Keratinocyte (primary cell): ENCODE measurements around the gene ZNF141. TPM values are rescaled to one million over a fixed set of nuclear protein-coding genes. Genes with fewer than 3 reads are reported as not detected.

ENCODE experiments used
- DNase-seq: peaks from one replicate; pipeline ENCODE4 v3.0.0-alpha.2; 2011; ENCODE audit warnings: low read depth, missing footprints, low spot score
- FAIRE-seq: peaks from 2 replicates; lab custom pipeline; 2011; peaks lifted over from hg19 to GRCh38; lab: Jason Lieb, UNC
- H2AFZ ChIP-seq: 2 replicates; pipeline ENCODE4 v1.6.0; 2012; ENCODE audit warnings: low read length, control low read depth, inconsistent platforms; ENCODE audit not compliant: control insufficient read depth
- H3K27ac ChIP-seq: 2 replicates; pipeline ENCODE4 v1.5.1; 2011; ENCODE audit warnings: low read length; ENCODE audit not compliant: control insufficient read depth, insufficient read depth
- H3K27me3 ChIP-seq: 3 replicates; pipeline ENCODE4 v1.6.0; 2011; ENCODE audit warnings: low read length; ENCODE audit not compliant: control insufficient read depth, insufficient read depth; ENCODE audit errors: extremely low read depth
- H3K36me3 ChIP-seq, 2 experiments: 2 replicates in 1 of 2; 3 replicates in 1 of 2; pipeline ENCODE4 v1.5.1; 2011; ENCODE audit warnings: low read length in 2 of 2, mild to moderate bottlenecking in 1 of 2; ENCODE audit not compliant: control insufficient read depth in 2 of 2, insufficient read depth in 2 of 2; ENCODE audit errors: extremely low read depth in 1 of 2
- H3K4me1 ChIP-seq: 3 replicates; pipeline ENCODE4 v1.5.1; 2011; ENCODE audit warnings: low read length; ENCODE audit not compliant: control insufficient read depth, insufficient read depth; ENCODE audit errors: extremely low read depth
- H3K4me2 ChIP-seq: 3 replicates; pipeline ENCODE4 v1.6.0; 2011; ENCODE audit warnings: low read depth, low read length; ENCODE audit not compliant: control insufficient read depth, insufficient read depth; ENCODE audit errors: extremely low read depth
- H3K4me3 ChIP-seq, 3 experiments: fragments of 200-600 bp in 1 of 3; sonication (generic) in 1 of 3; 2 replicates in 2 of 3; 3 replicates in 1 of 3; pipeline ENCODE4 v1.5.1; 2011 to 2016; ENCODE audit warnings: low read length in 3 of 3, mild to moderate bottlenecking in 3 of 3, control low read depth in 2 of 3, inconsistent platforms in 1 of 3, low read depth in 1 of 3, mixed read lengths in 1 of 3, mixed run types in 1 of 3, moderate library complexity in 1 of 3; ENCODE audit not compliant: control insufficient read depth in 2 of 3, insufficient read depth in 2 of 3; ENCODE audit errors: extremely low read depth in 1 of 3
- H3K79me2 ChIP-seq: 2 replicates; pipeline ENCODE4 v1.6.0; 2012; ENCODE audit warnings: low read length; ENCODE audit not compliant: control insufficient read depth, insufficient read depth
- H3K9ac ChIP-seq: 3 replicates; pipeline ENCODE4 v1.6.0; 2011; ENCODE audit warnings: low read length; ENCODE audit not compliant: control insufficient read depth, insufficient read depth; ENCODE audit errors: extremely low read depth
- H3K9me1 ChIP-seq: 3 replicates; pipeline ENCODE4 v1.6.0; 2011; ENCODE audit warnings: low read length; ENCODE audit not compliant: control insufficient read depth, insufficient read depth; ENCODE audit errors: extremely low read depth
- H3K9me3 ChIP-seq: 2 replicates; pipeline ENCODE4 v1.5.1; 2012; ENCODE audit warnings: low read depth, low read length; ENCODE audit not compliant: control insufficient read depth
- H4K20me1 ChIP-seq: 3 replicates; pipeline ENCODE4 v1.6.0; 2011; ENCODE audit warnings: low read length; ENCODE audit not compliant: control insufficient read depth, insufficient read depth; ENCODE audit errors: extremely low read depth
- EZH2 ChIP-seq: IDR thresholded peaks from one replicate; pipeline ENCODE4 v1.6.1; 2012; ENCODE audit warnings: inconsistent platforms, mild to moderate bottlenecking, low read length, moderate library complexity
- dilution Hi-C: fragments of 300-500 bp; cut with MboI; formaldehyde crosslinking; loops from one replicate; pipeline ENCODE4 v1.7.0; 2020; ENCODE audit warnings: low sequenced_read_pairs; ENCODE audit not compliant: extremely low pct_ligation_motif_present
- polyA plus RNA-seq, 5 experiments: library from polyadenylated mRNA; depleted of rRNA in 3 of 5; stranded (reverse) in 3 of 5; stranded (forward) in 1 of 5; unstranded in 1 of 5; fragments of >200 nt; gene quantifications; 1 replicate in 1 of 5; 2 replicates in 3 of 5; 3 replicates in 1 of 5; pipeline versions ENCODE4 v1.2.1 to v1.2.3, GENCODE V29; 2011 to 2012; ENCODE audit warnings: missing spikeins in 2 of 5, low read depth in 1 of 5, low replicate concordance in 1 of 5
- TF ChIP-seq, protein P1 (sequence below), 3 experiments: IDR thresholded peaks in 1 of 3; conservative IDR thresholded peaks in 1 of 3; optimal IDR thresholded peaks in 1 of 3; 2 replicates in 2 of 3; 3 replicates in 1 of 3; pipeline versions ENCODE3 to v1.5.1; 2011; ENCODE audit warnings: low read length in 3 of 3, mild to moderate bottlenecking in 3 of 3, moderate library complexity in 2 of 3, control low read depth in 1 of 3, inconsistent platforms in 1 of 3; ENCODE audit not compliant: insufficient read depth in 2 of 3; ENCODE audit errors: extremely low read depth in 1 of 3

The ZNF141 gene
- polyA plus RNA-seq, 1 donor (not counting 4 experiments of a cell fraction or from before 2014, with no cell fraction given) = 3.7 TPM

GRCh38 chr4:374298-375160 is 36.9 kb downstream of the ZNF141 start:
- Histone ChIP-seq H3K79me2 (no peaks in the 10 kb centered on the region), H3K4me3 (no peak overlapping the region), H3K4me1 (no peaks in the 10 kb centered on the region), H3K36me3 (peaks cover 2 to 4% of the 10 kb centered on the region in 2 experiments), H3K27ac (no peak overlapping the region), H4K20me1 (no peaks in the 10 kb centered on the region), H3K4me2 (no peak overlapping the region), H3K9ac (no peak overlapping the region), H3K27me3 (no peaks in the 10 kb centered on the region), H3K9me1 (no peaks in the 10 kb centered on the region), H3K9me3 (peaks cover 44% of the 10 kb centered on the region), H2AFZ (no peak overlapping the region)
- dilution Hi-C loops = no loop called here
- no peak for FAIRE-seq
- no peak for DNase-seq
- TF ChIP-seq, protein P1, sequence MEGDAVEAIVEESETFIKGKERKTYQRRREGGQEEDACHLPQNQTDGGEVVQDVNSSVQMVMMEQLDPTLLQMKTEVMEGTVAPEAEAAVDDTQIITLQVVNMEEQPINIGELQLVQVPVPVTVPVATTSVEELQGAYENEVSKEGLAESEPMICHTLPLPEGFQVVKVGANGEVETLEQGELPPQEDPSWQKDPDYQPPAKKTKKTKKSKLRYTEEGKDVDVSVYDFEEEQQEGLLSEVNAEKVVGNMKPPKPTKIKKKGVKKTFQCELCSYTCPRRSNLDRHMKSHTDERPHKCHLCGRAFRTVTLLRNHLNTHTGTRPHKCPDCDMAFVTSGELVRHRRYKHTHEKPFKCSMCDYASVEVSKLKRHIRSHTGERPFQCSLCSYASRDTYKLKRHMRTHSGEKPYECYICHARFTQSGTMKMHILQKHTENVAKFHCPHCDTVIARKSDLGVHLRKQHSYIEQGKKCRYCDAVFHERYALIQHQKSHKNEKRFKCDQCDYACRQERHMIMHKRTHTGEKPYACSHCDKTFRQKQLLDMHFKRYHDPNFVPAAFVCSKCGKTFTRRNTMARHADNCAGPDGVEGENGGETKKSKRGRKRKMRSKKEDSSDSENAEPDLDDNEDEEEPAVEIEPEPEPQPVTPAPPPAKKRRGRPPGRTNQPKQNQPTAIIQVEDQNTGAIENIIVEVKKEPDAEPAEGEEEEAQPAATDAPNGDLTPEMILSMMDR (optimal IDR thresholded peaks at IDR 0.05 in 1 of 3, IDR thresholded peaks at IDR 0.05 in 1 of 3, conservative IDR thresholded peaks at IDR 0.05 in 1 of 3; ENCODE audit: extremely low read depth in 1 of 3, insufficient read depth in 2 of 3, low read length in 3 of 3) = no peak
- TF ChIP-seq EZH2 = no peak

GRCh38 chr4:384311-385010 is 46.8 kb downstream of the ZNF141 start:
- no peak overlapping the region for H2AFZ ChIP-seq
- peaks cover 20% of the 10 kb centered on the region for H3K9me3 ChIP-seq
- H3K4me3 ChIP-seq = no peak overlapping the region
- dilution Hi-C loops = no loop called here
- no peaks in the 10 kb centered on the region for H3K36me3 ChIP-seq
- DNase-seq (no peak), FAIRE-seq (no peak)
- no peaks in the 10 kb centered on the region for H4K20me1 ChIP-seq
- H3K4me1 ChIP-seq = no peaks in the 10 kb centered on the region
- no peak for TF ChIP-seq EZH2
- TF ChIP-seq, protein P1 (optimal IDR thresholded peaks at IDR 0.05 in 1 of 3, IDR thresholded peaks at IDR 0.05 in 1 of 3, conservative IDR thresholded peaks at IDR 0.05 in 1 of 3; ENCODE audit: extremely low read depth in 1 of 3, insufficient read depth in 2 of 3, low read length in 3 of 3) = no peak
- H3K79me2 ChIP-seq = no peaks in the 10 kb centered on the region
- H3K4me2 ChIP-seq = no peak overlapping the region
- peaks cover 10% of the 10 kb centered on the region for H3K27me3 ChIP-seq
- no peak overlapping the region for H3K27ac ChIP-seq
- H3K9me1 ChIP-seq = no peaks in the 10 kb centered on the region
- H3K9ac ChIP-seq = no peak overlapping the region
